GM19239 (cell line): ENCODE results near the gene RSKR.
"Not testable (repeated sequence)": the region's sequence is repeated elsewhere in the genome, so short reads cannot be mapped to it uniquely, and the experiment has no call there.

Experiments
- DNase-seq: peaks from one replicate; pipeline ENCODE4 v3.0.0; 2011; ENCODE audit warnings: low spot score; ENCODE audit not compliant: insufficient read length
- FAIRE-seq: peaks from 2 replicates; lab custom pipeline; 2011; peaks lifted over from hg19 to GRCh38; lab: Jason Lieb, UNC

RSKR gene

DNA sequence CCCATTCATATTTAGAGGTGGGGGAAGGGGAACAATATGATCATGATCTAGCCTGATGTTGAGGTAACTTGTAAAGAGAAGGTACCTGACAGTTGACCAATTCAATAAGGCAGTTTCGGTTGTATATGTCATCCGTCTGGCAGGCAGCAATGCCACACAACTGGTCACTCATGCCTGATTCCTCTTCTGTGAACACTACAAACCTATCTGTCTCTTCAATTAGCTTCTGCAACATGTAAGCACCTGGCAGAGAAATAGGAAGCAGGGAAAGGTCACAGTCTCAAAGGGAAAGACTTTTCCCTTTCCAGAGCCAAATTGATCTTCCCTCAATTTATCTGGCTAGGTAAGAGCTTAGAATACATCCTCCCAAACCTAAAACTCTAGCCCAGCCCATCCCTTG is 10.2 kb upstream of the RSKR start:
- FAIRE-seq (no peak), DNase-seq (no peak)

DNA sequence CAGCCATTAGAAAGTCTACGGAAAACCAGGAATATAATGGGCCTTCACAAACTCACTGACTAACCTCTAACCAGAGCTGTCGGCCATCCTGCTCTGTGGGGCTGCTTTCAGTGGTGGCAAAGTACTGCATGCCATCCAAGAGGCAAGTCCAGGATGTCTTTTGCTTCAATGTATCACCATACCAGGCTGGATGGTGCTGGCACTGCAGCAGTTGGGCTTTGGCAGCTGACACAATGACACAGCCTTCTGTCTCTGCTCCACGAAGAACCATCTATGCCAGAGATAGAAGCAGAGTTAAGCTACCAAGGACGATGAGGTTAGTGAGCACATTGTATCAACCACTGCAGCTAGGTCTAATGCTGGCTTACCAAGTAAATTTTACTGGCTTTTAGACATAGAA is 9.7 kb upstream of the RSKR start:
- no peak for DNase-seq
- no peak for FAIRE-seq

DNA sequence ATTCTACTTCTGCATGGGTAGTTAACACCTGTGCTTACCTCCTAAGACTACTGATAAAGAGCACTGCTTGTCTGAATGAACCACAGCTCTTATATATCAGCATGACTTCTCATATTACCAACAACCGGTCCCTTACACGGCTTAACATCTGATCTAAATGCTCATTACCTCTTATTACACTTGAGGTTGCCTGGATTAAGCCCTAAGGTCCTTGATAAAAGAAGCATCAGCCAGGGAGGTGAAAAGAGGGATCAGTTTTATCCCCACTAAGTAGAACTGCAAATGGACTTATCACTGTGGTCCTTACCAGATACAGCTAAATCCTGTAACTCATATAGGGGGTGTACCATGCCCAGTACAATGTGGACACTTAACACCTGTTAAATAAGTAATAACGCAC is 8.2 kb upstream of the RSKR start:
- FAIRE-seq = no peak
- DNase-seq = no peak

- FAIRE-seq = no peak
- DNase-seq = no peak
Measured at GRCh38 chr17:28620010-28620409, 6.0 kb upstream of the RSKR start.

DNA sequence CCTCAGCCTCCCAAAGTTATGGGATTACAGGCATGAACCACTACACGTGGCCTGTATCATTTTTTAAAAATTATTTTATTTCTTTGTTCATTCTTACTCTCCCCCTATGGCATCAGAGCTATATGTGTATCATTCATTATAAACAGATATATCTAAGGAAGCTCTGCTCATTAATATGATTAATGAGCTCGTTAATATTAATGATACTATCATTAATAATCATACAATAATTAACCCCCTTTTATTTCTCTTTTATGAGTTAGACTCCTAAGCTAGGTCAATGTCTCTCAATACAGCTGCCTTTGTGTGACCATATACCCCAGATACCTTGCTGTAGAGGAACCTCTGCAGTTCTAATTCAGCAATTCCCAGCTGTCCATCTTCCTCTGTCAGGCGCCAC is 4.5 kb upstream of the RSKR start:
- DNase-seq (no peak), FAIRE-seq (no peak)

DNA sequence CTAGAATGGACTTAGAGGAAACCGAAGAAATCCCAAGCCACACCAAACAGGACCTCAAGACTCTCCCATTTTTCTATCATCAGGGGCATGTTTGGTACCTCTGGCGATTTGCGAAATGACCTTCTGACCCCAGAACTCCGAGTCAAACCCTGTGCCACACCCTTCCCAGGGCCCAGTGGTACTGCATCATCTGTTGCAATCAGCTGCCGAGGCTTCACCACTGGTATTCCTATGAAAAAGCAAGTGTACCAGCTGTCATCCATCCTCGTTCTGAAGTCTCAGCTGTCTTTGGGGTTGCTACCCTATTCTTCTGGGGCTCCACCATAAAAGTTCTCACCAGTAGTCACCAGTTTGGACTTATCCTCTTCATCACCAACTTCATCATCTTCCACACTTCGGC is 2.3 kb upstream of the RSKR start:
- no peak for DNase-seq
- no peak for FAIRE-seq

DNA sequence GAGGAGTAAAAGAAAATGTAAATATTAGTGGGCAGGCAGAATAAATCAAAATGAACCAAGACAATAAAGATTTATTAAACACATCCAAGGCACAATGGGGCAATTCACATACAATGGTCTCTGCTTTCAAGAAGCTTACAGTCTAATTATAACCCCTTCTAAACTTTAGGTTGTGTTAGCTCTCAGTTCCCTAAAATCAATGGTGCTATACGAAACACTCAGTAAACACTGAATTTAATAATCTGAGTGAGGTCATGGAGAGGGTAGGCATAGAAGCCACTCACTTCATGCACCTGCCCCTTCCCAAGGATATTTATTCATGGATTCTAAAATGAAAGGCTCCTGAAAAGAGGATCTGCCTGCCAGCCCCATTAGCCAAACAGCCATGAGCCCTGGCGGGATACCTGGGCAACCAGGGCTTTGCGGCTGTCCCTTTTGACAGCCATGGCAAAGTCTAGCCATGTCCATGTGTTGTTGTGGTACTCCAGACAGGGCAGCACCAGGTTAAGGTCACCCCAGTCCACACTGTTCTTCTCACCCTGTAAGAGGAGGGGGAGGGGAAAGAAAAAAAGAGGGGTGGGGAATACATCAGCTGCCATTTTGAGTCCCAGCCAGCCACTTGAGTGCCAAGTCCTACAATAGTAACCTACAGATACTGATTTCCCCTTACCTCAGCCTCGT is 1.4 kb upstream of the RSKR start:
- FAIRE-seq (no peak), DNase-seq (no peak)

GRCh38 chr17:28612936-28613872 is 781 bp downstream of the RSKR start:
- DNase-seq (peak; percentile 28), FAIRE-seq (peak; percentile 45)

- FAIRE-seq = no peak
- no peak for DNase-seq
Measured at GRCh38 chr17:28612531-28612930, 1.5 kb downstream of the RSKR start.

DNA sequence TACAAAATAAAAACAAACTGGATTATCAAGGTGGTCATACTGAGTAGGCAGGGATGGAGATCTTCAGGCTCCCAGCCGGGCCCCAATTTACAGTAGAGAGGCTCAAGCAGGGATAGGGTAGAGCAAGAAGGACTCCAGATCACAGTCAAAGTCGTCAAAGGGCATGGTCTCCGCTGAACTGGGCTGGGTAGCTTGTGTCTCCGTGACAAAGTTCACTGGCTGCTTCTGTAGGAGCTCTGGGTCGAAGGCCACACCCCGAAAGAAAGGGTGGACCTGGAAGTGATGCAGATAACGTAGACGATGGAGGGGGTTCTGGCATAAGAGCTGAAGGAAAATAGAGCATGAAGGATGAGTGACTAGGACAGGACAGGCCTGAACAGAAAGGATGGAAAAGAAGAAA is 3.6 kb downstream of the RSKR start:
- FAIRE-seq = no peak
- DNase-seq = no peak

- DNase-seq, FAIRE-seq: not testable (repeated sequence)
Measured at GRCh38 chr17:28604031-28604430, 10.0 kb downstream of the RSKR start.

DNA sequence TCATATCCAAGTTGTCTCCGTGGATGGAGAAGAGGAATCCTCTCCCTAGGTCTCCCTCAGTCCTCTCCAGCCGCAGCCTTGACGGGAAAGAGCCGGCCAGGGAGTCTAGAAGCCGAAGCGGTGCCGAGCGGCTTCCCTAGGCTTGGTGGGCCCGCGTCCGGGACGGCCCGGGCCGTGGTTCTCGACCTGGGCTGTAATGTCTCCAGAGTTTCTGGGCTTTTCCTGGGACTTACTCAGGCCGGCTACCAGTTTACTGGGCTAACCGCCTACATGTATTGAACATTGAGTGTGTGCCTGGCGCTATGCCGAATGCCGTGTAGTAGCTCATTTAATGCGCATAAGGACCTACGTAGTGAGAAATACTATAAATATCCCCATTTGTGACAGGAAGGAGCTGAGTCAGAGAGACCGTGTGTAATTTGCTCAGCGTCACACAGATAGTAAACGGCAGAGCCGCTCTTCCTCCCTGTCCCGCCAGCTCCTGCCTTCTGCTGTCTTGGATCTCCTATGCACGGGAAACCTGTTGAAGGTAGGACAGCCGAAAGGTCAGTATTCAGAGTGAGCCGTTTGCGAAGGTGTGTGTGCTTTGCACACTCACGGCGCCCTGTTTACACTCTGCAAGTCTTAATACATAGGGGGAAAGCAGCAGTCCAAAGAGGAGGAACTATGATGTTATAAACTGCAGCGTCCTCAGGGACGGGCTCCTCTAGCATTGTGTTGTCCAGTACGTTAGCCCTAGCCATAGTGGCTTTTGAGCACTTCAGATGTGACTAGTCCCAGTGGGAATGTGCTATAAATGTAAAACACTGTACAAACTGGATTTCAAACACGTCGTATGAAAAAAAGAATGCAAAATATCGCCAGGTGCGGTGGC is 14.4 kb downstream of the RSKR start:
- FAIRE-seq (peak; percentile 79), DNase-seq (peak; percentile 62)

- DNase-seq (peak; percentile 97), FAIRE-seq (peak; percentile 93)
Measured at GRCh38 chr17:28598799-28599310, 15.1 kb downstream of the RSKR start, which contains the start of gene SPAG5. TSS of gene SPAG5 (minus strand) at chr17:28599025. CDS start at chr17:28598946, 79 bp downstream.

DNA sequence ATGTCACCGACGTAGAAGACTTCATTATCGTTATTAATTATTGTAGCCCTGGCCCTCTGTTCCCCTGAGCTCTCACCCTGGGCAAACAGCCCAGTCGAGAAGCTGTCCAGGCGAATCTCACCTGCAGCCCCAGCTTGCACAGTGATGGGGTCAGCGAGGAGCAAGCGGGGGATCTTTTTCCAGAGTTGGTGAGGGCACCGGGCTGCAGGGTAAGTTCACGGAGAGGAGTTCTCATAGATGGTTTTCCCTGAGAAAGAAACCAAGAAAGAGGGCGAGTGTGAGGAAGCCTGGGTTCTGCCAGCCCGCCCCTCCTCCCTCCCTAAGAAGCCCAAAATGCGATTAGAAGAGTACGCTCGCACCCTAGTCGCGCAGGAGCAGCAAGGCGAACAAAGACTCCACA is 15.6 kb downstream of the RSKR start:
- FAIRE-seq (no peak), DNase-seq (no peak)

GRCh38 chr17:28597606-28598383 is 16.2 kb downstream of the RSKR start:
- FAIRE-seq (no peak), DNase-seq (no peak)

- no peak for FAIRE-seq
- no peak for DNase-seq
Measured at GRCh38 chr17:28592260-28592659, 21.7 kb downstream of the RSKR start.

DNA sequence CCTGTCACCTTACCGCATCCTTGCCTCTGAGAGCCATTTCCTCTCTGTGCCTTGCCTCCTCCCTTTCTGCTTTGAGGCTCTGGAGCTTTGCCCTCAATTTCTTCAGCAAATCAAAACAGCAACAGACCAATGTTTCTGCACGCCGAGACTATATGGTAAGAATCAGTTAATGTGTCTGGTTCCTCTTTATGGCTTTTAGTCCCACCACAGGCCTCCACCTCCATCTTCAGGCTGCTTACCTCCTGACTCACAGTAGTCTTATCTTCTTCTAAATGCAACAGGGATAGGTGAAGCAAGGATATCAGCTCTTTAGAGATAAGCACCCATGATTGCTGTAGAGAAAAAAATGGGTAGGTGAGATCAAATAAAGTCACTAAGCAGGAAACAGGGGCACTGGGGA is 28.1 kb downstream of the RSKR start:
- DNase-seq = no peak
- FAIRE-seq = no peak

- DNase-seq = no peak
- no peak for FAIRE-seq
Measured at GRCh38 chr17:28584434-28584833, 29.6 kb downstream of the RSKR start.

DNA sequence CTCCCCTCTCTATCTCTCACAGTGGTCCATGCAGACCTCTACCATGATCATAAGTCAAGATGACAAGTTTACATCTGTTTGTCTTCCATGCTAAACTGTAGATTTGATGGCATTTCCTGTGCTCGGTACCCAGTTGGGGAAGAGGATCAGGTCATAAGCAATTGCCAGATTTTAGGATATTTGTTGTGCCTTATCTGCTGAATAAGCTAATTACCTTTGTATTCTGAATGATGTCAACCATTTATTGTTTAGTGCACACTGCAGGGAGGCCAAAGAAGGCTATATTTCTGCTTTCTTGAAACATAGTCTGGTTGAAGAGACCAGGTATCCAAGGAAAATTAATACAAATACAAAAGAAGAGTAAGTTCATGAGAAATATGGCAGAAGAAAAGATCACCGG is 31.5 kb downstream of the RSKR start:
- DNase-seq (no peak), FAIRE-seq (no peak)

DNA sequence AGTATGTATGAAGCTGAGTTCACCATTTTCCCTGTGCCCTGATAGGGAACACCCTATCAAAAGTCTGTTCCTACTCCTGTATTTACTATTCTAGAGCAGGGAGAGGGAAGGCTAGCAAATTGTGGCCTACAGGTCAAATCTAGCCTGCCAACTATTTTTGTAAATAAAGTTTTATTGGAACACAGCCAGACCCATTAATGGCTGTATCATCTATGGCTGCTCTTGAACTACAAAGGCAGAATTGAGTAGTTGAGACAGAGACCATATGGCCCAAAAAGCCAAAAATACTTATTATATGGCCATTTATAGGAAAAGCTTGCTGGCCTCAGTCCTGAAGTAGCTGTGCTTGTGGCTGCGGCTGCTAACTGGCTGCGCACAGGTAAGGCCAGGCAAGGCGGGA is 33.0 kb downstream of the RSKR start:
- DNase-seq (no peak), FAIRE-seq (no peak)
